ENCODE results near the gene TRAF1. TPM values are rescaled to one million over a fixed set of nuclear protein-coding genes. Genes with fewer than 3 reads are reported as not detected.

TRAF1 gene
- total RNA-seq, 2 donors from 2014 or later: 10.2 to 14.6 TPM

GRCh38 chr9:120877276-120878034 is 49.1 kb downstream of the TRAF1 start:
- peak; percentile 88 for DNase-seq (ENCODE audit: low spot score)
- intact Hi-C loops (cut with DNase I): loop anchor here (2.0 to 5.0 kb wide), 2 partner anchors 15 to 50 kb away; partner anchors contain the start of gene TRAF1 (in 1 of the 2)

- intact Hi-C loops (cut with DNase I): loop anchor here in 1 of 2 donors (5.0 kb wide), 1 partner anchor 50 kb away; the partner anchor contains the start of gene TRAF1
- peak; percentile 84 for DNase-seq (ENCODE audit: low spot score)
Measured at GRCh38 chr9:120876842-120877240, 49.8 kb downstream of the TRAF1 start, which contains the start of gene PHF19. Gene PHF19, minus strand, starts transcription at chr9:120877188. Its CDS starts 2,447 bp downstream, at chr9:120874741.

DNA sequence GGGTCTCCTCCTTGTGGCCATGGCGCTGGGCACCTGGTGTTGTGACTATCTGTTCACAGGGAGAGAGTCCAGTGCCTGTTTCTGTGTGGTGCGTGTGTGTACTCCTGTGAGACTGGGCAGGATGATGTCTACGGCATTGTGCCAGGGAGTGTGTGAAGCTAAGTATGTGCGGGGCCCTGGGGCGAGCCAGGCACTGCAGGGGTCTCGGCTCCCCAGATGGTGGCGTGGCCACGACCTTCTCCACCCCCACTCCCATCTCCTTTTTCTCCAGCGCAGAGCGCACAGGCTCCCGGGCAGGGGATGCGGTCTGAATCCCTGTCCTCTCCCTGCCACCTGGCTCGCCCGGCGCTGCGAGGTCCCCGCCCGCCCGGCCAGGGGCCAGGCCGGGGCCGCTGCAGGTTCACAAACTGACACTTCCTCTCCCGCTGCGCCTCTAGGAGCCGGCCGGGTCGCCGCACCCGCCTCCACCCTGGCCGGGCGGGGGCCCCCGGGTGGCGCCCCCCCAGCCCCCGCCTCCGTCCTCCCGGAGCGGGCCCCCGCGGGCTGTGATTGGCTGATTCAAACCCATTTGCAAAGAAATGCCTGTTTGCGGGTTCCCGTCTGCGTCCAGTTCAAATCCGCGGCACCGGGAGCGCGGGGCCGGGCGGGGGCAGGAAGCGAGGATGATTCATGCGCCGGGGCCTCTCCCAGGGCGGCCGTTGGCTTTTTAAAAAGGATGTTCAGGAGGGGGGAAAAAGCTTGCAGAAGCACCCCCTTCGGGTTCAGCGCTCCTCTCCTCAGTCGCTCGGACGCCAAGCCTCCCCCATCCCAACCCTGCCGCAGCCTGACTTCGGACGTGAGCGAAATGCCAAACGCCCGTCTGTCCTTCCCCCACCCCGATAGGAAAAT is 50.4 kb downstream of the TRAF1 start:
- intact Hi-C loops (cut with DNase I): loop anchor here in 1 of 2 donors (5.0 kb wide), 1 partner anchor 51 kb away; the partner anchor contains the start of gene TRAF1
- DNase-seq (ENCODE audit: low spot score): peak; percentile 96

- intact Hi-C loops (cut with DNase I): loop anchor here in 1 of 2 donors (5.0 kb wide), 1 partner anchor 52 kb away; the partner anchor contains the start of gene TRAF1
- no peak for DNase-seq (ENCODE audit: low spot score)
Measured at GRCh38 chr9:120875643-120875953, 51.0 kb downstream of the TRAF1 start.

DNA sequence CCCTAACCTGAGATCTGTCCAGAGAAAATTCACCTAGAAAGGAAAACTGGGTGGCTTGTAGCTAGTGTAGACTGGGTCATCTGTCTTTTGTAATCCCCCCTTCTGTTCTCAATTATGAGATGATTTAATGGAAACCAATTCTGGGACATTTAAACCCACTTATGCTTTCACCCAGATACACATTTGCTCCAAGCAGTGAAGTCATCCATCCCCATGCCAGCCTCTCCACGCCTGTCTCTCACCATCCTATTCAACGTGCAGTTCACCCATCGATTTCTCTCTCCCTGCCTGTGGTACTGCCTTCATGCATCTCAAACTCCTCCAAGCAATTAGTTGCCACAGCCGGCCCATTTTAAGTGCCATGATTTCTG is 51.4 kb downstream of the TRAF1 start:
- intact Hi-C loops (cut with DNase I): loop anchor here in 1 of 2 donors (5.0 kb wide), 1 partner anchor 52 kb away; the partner anchor contains the start of gene TRAF1

GRCh38 chr9:120874226-120875194 is 52.1 kb downstream of the TRAF1 start:
- intact Hi-C loops (cut with DNase I): loop anchor here (1.0 to 5.0 kb wide), 2 partner anchors 24 to 53 kb away; partner anchors contain the start of gene TRAF1 (in 1 of the 2)
- DNase-seq (ENCODE audit: low spot score): peak; percentile 11

More for the DNA sequence above, 51.4 kb downstream of the TRAF1 start:
- peak; percentile 18 for DNase-seq (ENCODE audit: low spot score)

DNA sequence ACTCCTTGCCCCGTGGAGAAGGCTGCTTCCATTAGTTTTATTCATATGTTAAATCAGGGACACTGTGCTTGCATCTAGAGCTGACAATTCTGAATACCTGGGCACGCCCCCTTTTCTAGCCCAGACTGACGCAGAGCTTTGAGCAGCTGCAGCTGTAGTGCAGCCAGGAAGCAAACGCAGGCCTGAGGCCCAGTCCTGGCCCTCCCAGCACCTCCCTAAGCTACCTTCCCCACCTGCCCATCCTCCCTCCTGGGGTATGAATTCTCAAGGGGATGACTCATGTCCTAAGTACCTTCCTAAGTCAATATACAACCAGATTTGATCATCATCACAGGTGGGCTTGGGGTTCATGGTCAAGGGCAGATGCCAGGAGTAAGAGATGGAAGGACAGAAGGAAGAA is 53.1 kb downstream of the TRAF1 start:
- intact Hi-C loops (cut with DNase I): no loop called here
- DNase-seq (ENCODE audit: low spot score): no peak

- no peak for DNase-seq (ENCODE audit: low spot score)
- intact Hi-C loops (cut with DNase I): no loop called here
Measured at GRCh38 chr9:120872791-120873502, 53.6 kb downstream of the TRAF1 start.

- intact Hi-C loops (cut with DNase I): no loop called here
- DNase-seq (ENCODE audit: low spot score): no peak
Measured at GRCh38 chr9:120870206-120870605, 56.4 kb downstream of the TRAF1 start.

- no peak for DNase-seq (ENCODE audit: low spot score)
- intact Hi-C loops (cut with DNase I): no loop called here
Measured at GRCh38 chr9:120869726-120870125, 56.9 kb downstream of the TRAF1 start.

DNA sequence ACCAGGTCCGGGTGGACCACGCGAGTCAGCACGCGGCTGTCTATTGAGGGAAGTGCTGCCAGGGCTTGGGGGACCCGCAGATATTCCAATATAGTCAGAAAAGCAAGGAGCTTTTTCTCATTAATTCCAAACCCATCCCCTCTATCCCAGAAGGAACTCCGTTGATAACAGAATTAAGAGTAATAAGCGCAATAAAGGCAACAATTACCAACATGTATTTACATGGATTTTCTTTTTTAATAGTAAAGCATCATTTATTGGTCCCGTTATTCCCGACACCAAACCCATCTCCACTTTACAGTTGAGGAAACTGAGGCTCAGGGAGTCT is 57.3 kb downstream of the TRAF1 start:
- no peak for DNase-seq (ENCODE audit: low spot score)
- intact Hi-C loops (cut with DNase I): no loop called here

DNA sequence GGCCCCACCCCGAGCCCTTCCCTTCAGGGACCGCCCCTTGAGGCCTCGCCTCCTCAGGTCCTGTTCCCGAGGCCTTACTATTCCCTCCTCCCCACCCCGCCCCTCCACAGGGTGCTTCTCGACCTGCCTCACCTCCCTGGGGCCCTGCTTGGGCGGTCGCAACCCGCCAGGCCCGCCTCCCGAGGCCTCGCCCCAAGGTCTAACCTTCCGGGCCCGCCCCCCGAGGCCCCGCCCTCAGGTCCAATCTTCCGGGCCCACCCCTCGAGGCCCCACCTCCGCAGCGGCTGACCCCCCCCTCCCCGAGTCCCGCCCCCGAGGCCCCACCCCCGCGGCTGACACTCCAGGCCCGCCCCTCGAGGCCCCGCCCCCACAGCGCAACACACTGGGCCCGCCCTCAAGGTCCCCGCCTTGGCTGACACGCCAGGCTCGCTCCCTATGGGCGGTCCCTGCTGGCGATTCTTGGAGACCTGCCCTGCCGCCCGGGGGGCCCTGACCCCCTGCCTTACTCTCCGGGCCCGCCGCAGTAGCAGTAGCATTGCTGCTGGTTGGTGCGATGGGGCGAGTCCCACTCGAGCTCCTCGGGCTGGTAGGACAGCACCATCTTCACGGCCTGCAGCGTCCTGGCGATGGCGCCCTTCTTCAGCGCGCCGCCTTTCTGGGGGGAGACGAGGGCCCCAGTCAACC is 57.8 kb downstream of the TRAF1 start:
- DNase-seq (ENCODE audit: low spot score): peak; percentile 99
- intact Hi-C loops (cut with DNase I): no loop called here

DNA sequence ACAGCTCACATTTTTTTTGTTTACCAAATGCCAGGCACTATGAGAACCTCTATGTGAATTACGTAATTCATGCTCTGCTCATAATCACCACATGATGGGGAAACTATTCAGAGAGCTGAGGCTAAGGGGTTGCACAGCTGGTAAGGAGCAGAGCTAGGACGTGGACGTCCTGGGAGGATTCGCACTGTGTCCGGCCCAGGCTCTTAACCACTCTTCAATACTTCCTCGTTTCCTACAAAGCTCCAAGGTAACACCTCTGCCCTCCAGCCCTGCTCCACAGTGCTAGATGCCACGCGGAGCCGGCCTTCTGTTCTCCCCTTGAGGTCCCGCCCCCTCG is 58.3 kb downstream of the TRAF1 start:
- DNase-seq (ENCODE audit: low spot score): no peak
- intact Hi-C loops (cut with DNase I): no loop called here

GRCh38 chr9:120867676-120868338 is 58.8 kb downstream of the TRAF1 start:
- DNase-seq (ENCODE audit: low spot score): no peak
- intact Hi-C loops (cut with DNase I): no loop called here

DNA sequence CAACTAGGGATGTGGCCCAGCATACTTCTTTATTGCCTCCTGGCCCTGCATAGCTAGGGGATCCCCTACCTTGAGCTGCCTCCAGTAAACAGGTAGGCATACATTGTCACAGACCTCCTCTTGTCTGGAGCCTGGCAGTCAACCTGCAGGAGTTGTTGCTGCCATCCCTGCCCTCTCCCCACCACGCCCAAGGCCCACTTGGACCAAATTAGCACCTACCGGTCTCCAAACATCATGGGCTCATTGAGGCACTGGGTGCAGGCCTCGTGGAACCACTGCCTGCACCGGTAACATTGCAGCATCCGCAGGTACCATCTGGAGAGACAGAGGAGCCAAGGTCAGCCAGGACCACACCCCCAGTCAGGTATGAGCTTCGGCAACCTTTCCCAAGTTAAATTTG is 59.9 kb downstream of the TRAF1 start:
- intact Hi-C loops (cut with DNase I): no loop called here
- DNase-seq (ENCODE audit: low spot score): no peak

- DNase-seq (ENCODE audit: low spot score): no peak
- intact Hi-C loops (cut with DNase I): no loop called here
Measured at GRCh38 chr9:120865809-120866208, 60.8 kb downstream of the TRAF1 start.

DNA sequence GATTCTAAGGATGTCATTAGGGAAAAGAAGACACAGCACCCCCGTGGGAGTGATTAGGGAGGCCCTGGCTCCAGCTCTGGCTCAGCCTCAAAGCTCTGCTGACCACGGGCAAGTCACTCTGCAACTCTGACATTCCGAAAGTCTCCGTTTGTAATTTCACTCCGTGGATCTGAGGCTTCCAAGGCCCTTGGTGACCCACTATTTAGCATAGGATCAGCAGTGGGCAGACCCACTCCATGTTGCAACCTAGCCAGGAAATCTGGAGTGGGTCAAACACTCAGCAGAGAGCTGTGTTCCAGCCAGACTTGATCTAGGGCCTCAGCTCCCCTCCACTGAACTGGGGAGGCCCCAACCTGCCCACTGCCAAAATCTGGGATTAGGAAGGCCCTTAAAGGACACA is 61.4 kb downstream of the TRAF1 start:
- intact Hi-C loops (cut with DNase I): no loop called here

More for the DNA sequence above, 61.4 kb downstream of the TRAF1 start:
- DNase-seq (ENCODE audit: low spot score): no peak

Data from posterior vena cava (tissue), 2 donors.